Endothelial cell of hepatic sinusoid (primary cell): ENCODE measurements around the gene ATP5F1D.

Experiments used
- in situ Hi-C: cut with HindIII; loops from 2 replicates; pipeline ENCODE4 v1.10.0; 2017; ENCODE audit warnings: low sequenced_read_pairs

The ATP5F1D gene

GRCh38 chr19:1278713-1279660 lies 37.4 kb downstream of the ATP5F1D start:
- in situ Hi-C loops, result no loop called here

- in situ Hi-C loops, result loop anchor here (5.0 kb wide), 4 partner anchors 42 to 192 kb away; no protein-coding TSS in a partner anchor
These were observed 38.3 kb downstream of the ATP5F1D start for GRCh38 chr19:1279782-1280341.

GRCh38 chr19:1280636-1281568 lies 39.4 kb downstream of the ATP5F1D start:
- in situ Hi-C loops, result loop anchor here (5.0 kb wide), 4 partner anchors 41 to 191 kb away; no protein-coding TSS in a partner anchor

GRCh38 chr19:1281569-1282287 lies 40.2 kb downstream of the ATP5F1D start:
- in situ Hi-C loops, result loop anchor here (5.0 kb wide), 4 partner anchors 41 to 191 kb away; no protein-coding TSS in a partner anchor

- in situ Hi-C loops, result loop anchor here (5.0 kb wide), 4 partner anchors 40 to 190 kb away; no protein-coding TSS in a partner anchor
These were observed 41.1 kb downstream of the ATP5F1D start for GRCh38 chr19:1282588-1283206.

GRCh38 chr19:1283207-1283916 lies 41.8 kb downstream of the ATP5F1D start:
- in situ Hi-C loops, result loop anchor here (5.0 kb wide), 4 partner anchors 39 to 189 kb away; no protein-coding TSS in a partner anchor

GRCh38 chr19:1283917-1284292 lies 42.4 kb downstream of the ATP5F1D start:
- in situ Hi-C loops, result loop anchor here (5.0 kb wide), 4 partner anchors 38 to 188 kb away; no protein-coding TSS in a partner anchor

GRCh38 chr19:1284293-1284978 lies 42.9 kb downstream of the ATP5F1D start:
- in situ Hi-C loops, result loop anchor here (5.0 kb wide), 4 partner anchors 38 to 188 kb away; no protein-coding TSS in a partner anchor

GRCh38 chr19:1284979-1285736 lies 43.6 kb downstream of the ATP5F1D start:
- in situ Hi-C loops, result loop anchor here (5.0 kb wide), 4 partner anchors 37 to 187 kb away; no protein-coding TSS in a partner anchor

GRCh38 chr19:1285737-1286360 lies 44.3 kb downstream of the ATP5F1D start, which contains the start of gene EFNA2:
Gene EFNA2 (plus strand): TSS chr19:1285873. CDS start chr19:1286169, 296 bp downstream.
- in situ Hi-C loops, result no loop called here

GRCh38 chr19:1286487-1287353 lies 45.2 kb downstream of the ATP5F1D start:
- in situ Hi-C loops, result no loop called here

GRCh38 chr19:1287354-1288225 lies 46.0 kb downstream of the ATP5F1D start:
- in situ Hi-C loops, result no loop called here

GRCh38 chr19:1288226-1288612 lies 46.7 kb downstream of the ATP5F1D start:
- in situ Hi-C loops, result no loop called here

- in situ Hi-C loops, result no loop called here
These were observed 47.5 kb downstream of the ATP5F1D start for GRCh38 chr19:1288833-1289685.
